MM.1S (cell line): ENCODE measurements around the gene ZNF521.
"Not testable (repeated sequence)": the region's sequence is repeated elsewhere in the genome, so short reads cannot be mapped to it uniquely, and the experiment has no call there.

Experiments
- DNase-seq: peaks from one replicate; pipeline ENCODE4 v3.0.0-alpha.2; 2015
- H2AFZ ChIP-seq: fragments of 300-600 bp; sonication (generic); 2 replicates; pipeline ENCODE4 v1.6.0; 2016; ENCODE audit warnings: antibody characterized with exemption, low read length
- H3F3A ChIP-seq: fragments of 300-600 bp; sonication (generic); 2 replicates; pipeline ENCODE4 v1.6.1; 2016; ENCODE audit warnings: mild to moderate bottlenecking, antibody characterized with exemption, low read length, moderate library complexity, mixed read lengths; ENCODE audit not compliant: insufficient read depth
- H3K27ac ChIP-seq: fragments of 300-600 bp; sonication (generic); 2 replicates; pipeline ENCODE4 v1.5.1; 2016; ENCODE audit warnings: mild to moderate bottlenecking, low read length
- H3K27me3 ChIP-seq: fragments of 300-600 bp; sonication (generic); replicated peaks from 2 replicates; pipeline ENCODE4 v1.6.0; 2016; ENCODE audit warnings: low read length; ENCODE audit not compliant: insufficient read depth
- H3K36me3 ChIP-seq: fragments of 300-600 bp; sonication (generic); replicated peaks from 2 replicates; pipeline ENCODE4 v1.6.1; 2016; ENCODE audit warnings: mild to moderate bottlenecking, low read length, mixed read lengths; ENCODE audit not compliant: insufficient read depth
- H3K4me1 ChIP-seq: fragments of 300-600 bp; sonication (generic); 2 replicates; pipeline ENCODE4 v1.6.1; 2016; ENCODE audit warnings: low read length, mixed read lengths
- H3K4me2 ChIP-seq: fragments of 300-600 bp; sonication (generic); 2 replicates; pipeline ENCODE4 v1.6.0; 2016; ENCODE audit warnings: low read depth, low read length
- H3K4me3 ChIP-seq: fragments of 300-600 bp; sonication (generic); 2 replicates; pipeline ENCODE4 v1.5.1; 2016; ENCODE audit warnings: low read length, mixed read lengths
- H3K79me2 ChIP-seq: fragments of 300-600 bp; sonication (generic); 2 replicates; pipeline ENCODE4 v1.6.1; 2016; ENCODE audit warnings: mixed run types, low read length, mixed read lengths
- H3K9ac ChIP-seq: fragments of 300-600 bp; sonication (generic); 2 replicates; pipeline ENCODE4 v1.6.1; 2016; ENCODE audit warnings: low read length, mixed read lengths
- H3K9me2 ChIP-seq: fragments of 300-600 bp; sonication (generic); replicated peaks from 2 replicates; pipeline ENCODE4 v1.6.1; 2016; ENCODE audit warnings: mild to moderate bottlenecking, low read length, mixed read lengths; ENCODE audit not compliant: insufficient read depth
- H3K9me3 ChIP-seq: fragments of 300-600 bp; sonication (generic); replicated peaks from 2 replicates; pipeline ENCODE4 v1.6.1; 2016; ENCODE audit warnings: mild to moderate bottlenecking, low read length, mixed read lengths; ENCODE audit not compliant: insufficient read depth
- H4K20me1 ChIP-seq: fragments of 300-600 bp; sonication (generic); 2 replicates; pipeline ENCODE4 v1.6.1; 2016; ENCODE audit warnings: mild to moderate bottlenecking, low read length, moderate library complexity, mixed read lengths; ENCODE audit not compliant: insufficient read depth
- CTCF ChIP-seq: fragments of 300-600 bp; sonication (generic); IDR thresholded peaks from 2 replicates; pipeline ENCODE4 v1.5.1; 2016; ENCODE audit warnings: antibody characterized with exemption, low read length, mixed read lengths
- EZH2 ChIP-seq: fragments of 300-600 bp; sonication (generic); optimal IDR thresholded peaks from 2 replicates; pipeline ENCODE3; 2017; ENCODE audit warnings: low read depth, mild to moderate bottlenecking, antibody characterized with exemption, low read length, mixed read lengths
- EZH2phosphoT487 ChIP-seq: fragments of 300-600 bp; sonication (generic); IDR thresholded peaks from 2 replicates; pipeline ENCODE4 v1.6.1; 2018; ENCODE audit warnings: antibody characterized with exemption, low read length

Gene ZNF521

GRCh38 chr18:25278394-25278793 lies 73.6 kb downstream of the ZNF521 start:
- H2AFZ ChIP-seq = no peak overlapping the region
- no peaks in the 10 kb centered on the region for H3K27me3 ChIP-seq
- no peak for DNase-seq
- peaks cover 56% of the 10 kb centered on the region for H3K79me2 ChIP-seq
- H3K9ac ChIP-seq = no peak overlapping the region
- H4K20me1 ChIP-seq = no peaks in the 10 kb centered on the region; the same call in 1 of the 2 replicates
- no peak overlapping the region for H3K27ac ChIP-seq
- no peak for TF ChIP-seq EZH2
- no peak for TF ChIP-seq CTCF
- no peak for TF ChIP-seq EZH2phosphoT487
- H3K36me3 ChIP-seq = no peaks in the 10 kb centered on the region
- H3K4me2 ChIP-seq = no peak overlapping the region
- no peaks in the 10 kb centered on the region for H3F3A ChIP-seq
- no peaks in the 10 kb centered on the region for H3K9me3 ChIP-seq
- H3K9me2 ChIP-seq = no peaks in the 10 kb centered on the region
- H3K4me1 ChIP-seq = no peaks in the 10 kb centered on the region
- no peak overlapping the region for H3K4me3 ChIP-seq

GRCh38 chr18:25275412-25276001 lies 76.5 kb downstream of the ZNF521 start:
- peaks cover 45% of the 10 kb centered on the region for H3K79me2 ChIP-seq
- TF ChIP-seq EZH2phosphoT487 (no peak), CTCF (no peak), EZH2 (no peak)
- DNase-seq = no peak
- H3K36me3 ChIP-seq = no peaks in the 10 kb centered on the region
- no peaks in the 10 kb centered on the region for H3K27me3 ChIP-seq
- no peaks in the 10 kb centered on the region for H3F3A ChIP-seq
- no peak overlapping the region for H3K4me3 ChIP-seq
- H3K27ac ChIP-seq = no peak overlapping the region
- H3K9ac ChIP-seq = no peak overlapping the region
- no peaks in the 10 kb centered on the region for H3K4me1 ChIP-seq
- H2AFZ ChIP-seq = no peak overlapping the region
- no peaks in the 10 kb centered on the region for H3K9me3 ChIP-seq
- no peaks in the 10 kb centered on the region for H4K20me1 ChIP-seq
- no peak overlapping the region for H3K4me2 ChIP-seq
- no peaks in the 10 kb centered on the region for H3K9me2 ChIP-seq

- H3F3A ChIP-seq = no peaks in the 10 kb centered on the region
- H3K27me3 ChIP-seq = no peaks in the 10 kb centered on the region
- H3K36me3 ChIP-seq = no peaks in the 10 kb centered on the region
- no peak overlapping the region for H2AFZ ChIP-seq
- H3K27ac ChIP-seq = no peak overlapping the region
- no peak overlapping the region for H3K4me3 ChIP-seq
- TF ChIP-seq EZH2phosphoT487 (no peak), CTCF (no peak), EZH2 (no peak)
- H3K9ac ChIP-seq = no peak overlapping the region
- H3K4me2 ChIP-seq = no peak overlapping the region
- H4K20me1 ChIP-seq = no peaks in the 10 kb centered on the region
- DNase-seq = no peak
- no peaks in the 10 kb centered on the region for H3K4me1 ChIP-seq
- H3K9me3 ChIP-seq = no peaks in the 10 kb centered on the region
- H3K9me2 ChIP-seq = no peaks in the 10 kb centered on the region
- H3K79me2 ChIP-seq = peaks cover 42% of the 10 kb centered on the region
These were observed 77.0 kb downstream of the ZNF521 start for GRCh38 chr18:25274926-25275325.

- H3F3A ChIP-seq, H3K36me3 ChIP-seq, H4K20me1 ChIP-seq, H2AFZ ChIP-seq, H3K4me3 ChIP-seq, H3K27ac ChIP-seq, H3K9me2 ChIP-seq, H3K27me3 ChIP-seq, H3K4me2 ChIP-seq, H3K9me3 ChIP-seq, DNase-seq, H3K4me1 ChIP-seq, H3K9ac ChIP-seq: not testable (repeated sequence)
- peaks cover 29% of the 10 kb centered on the region for H3K79me2 ChIP-seq
These were observed 84.9 kb downstream of the ZNF521 start for GRCh38 chr18:25266931-25267527.
